HG02981 (cell line): Measurements from ENCODE around the gene P2RX4.
"Not testable (repeated sequence)": the region's sequence is repeated elsewhere in the genome, so short reads cannot be mapped to it uniquely, and the experiment has no call there.

Experiments
- ATAC-seq: cut with Tn5 transposase; IDR thresholded peaks from one replicate; pipeline ENCODE4 v1.9.1; 2021; ENCODE audit warnings: mild to moderate bottlenecking, moderate library complexity; ENCODE audit not compliant: unreplicated experiment

P2RX4 gene, protein sequence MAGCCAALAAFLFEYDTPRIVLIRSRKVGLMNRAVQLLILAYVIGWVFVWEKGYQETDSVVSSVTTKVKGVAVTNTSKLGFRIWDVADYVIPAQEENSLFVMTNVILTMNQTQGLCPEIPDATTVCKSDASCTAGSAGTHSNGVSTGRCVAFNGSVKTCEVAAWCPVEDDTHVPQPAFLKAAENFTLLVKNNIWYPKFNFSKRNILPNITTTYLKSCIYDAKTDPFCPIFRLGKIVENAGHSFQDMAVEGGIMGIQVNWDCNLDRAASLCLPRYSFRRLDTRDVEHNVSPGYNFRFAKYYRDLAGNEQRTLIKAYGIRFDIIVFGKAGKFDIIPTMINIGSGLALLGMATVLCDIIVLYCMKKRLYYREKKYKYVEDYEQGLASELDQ

DNA sequence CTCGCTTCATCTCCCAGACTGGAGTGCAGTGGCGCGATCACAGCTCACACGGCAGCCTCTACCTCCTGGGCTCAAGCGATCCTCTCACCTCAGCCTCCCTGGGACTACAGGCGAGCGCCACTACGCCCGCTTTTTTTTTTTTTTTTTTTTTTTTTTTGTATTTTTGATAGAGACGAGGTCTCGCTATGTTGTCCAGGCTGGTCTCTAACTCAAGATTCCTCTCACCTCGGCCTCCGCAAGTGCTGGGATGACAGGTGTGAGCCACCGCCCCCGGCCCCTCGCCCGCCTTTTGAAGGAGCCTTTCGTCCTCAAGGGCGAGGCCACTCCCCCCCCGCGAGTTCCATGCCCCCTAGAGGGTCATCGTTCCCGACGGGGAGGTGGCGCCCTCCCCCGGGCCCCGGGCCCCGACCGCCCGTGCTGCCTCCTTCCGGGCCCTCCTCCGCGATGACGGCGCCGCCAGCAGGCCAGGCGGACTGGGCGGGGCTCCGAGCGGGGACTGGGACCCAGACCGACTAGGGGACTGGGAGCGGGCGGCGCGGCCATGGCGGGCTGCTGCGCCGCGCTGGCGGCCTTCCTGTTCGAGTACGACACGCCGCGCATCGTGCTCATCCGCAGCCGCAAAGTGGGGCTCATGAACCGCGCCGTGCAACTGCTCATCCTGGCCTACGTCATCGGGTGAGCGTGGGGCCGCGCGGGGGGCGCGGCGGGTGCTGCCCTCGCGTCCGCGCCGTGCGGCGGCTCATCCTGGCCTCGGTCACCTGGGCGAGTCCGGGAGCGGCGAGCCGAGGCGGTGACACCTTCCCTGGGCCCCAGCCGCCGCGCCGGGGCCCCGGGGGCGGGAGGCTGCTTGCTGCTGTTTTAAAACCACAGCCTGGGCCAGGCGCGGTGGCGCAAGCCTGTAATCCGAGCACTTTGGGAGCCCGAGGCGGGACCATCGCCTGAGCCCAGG is at the start of gene P2RX4:
TSS of gene P2RX4 (plus strand) at position 506 of the 949 bp plus-strand sequence. CDS start at position 542, 36 bp downstream.
- peak; percentile 79 for ATAC-seq

DNA sequence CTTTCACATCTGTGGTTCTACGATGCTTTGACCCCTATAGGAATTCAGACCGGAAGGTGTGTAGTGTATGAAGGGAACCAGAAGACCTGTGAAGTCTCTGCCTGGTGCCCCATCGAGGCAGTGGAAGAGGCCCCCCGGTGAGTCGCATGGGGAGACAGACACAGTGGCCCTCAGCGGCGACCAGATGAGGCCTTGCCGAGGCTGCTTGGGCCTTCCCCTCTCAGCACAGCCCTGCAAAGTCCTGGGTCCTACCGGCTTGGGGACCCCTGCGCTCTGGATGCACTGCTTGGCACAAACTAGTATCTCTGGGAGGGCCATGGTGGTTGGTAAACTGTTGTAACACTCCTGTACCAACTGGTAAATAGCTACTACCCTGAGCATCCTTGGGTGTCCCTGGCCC is 47.5 kb upstream of the P2RX4 start:
- no peak for ATAC-seq

DNA sequence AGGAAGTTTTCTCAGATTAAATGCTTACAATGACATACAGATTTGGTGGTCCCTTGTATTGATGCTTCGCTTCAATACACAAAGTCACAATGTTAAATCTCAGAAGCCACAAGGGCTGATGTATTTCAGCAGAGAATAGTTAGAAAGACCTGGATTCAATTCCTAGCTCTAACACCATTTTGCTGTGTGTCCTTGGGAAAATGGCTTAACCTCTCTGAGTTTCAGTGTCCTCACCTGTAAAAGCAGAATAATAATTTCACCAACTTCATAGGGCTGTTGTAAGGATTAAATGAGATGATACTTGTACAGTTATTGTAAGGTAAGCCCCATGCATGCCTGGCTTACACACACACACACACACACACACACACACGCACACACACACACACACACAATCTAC is 46.9 kb upstream of the P2RX4 start:
- ATAC-seq = no peak

DNA sequence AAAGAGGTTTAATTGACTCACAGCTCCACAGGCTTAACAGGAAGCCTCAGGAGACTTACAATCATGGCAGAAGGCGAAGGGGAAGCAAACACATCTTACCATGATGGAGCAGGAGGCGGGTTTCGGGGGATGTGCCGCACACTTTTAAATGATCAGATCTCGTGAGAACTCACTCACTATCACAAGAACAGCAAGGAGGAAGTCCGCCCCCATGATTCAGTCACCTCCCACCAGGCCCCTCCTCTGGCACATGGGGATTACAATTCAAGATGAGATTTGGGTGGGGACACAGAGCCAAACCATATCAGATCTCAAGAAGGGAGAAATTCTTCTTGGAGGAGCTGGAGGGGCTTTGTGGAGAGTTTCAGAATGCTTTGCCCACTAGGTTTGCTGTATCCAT is 45.1 kb upstream of the P2RX4 start:
- ATAC-seq = not testable (repeated sequence)

DNA sequence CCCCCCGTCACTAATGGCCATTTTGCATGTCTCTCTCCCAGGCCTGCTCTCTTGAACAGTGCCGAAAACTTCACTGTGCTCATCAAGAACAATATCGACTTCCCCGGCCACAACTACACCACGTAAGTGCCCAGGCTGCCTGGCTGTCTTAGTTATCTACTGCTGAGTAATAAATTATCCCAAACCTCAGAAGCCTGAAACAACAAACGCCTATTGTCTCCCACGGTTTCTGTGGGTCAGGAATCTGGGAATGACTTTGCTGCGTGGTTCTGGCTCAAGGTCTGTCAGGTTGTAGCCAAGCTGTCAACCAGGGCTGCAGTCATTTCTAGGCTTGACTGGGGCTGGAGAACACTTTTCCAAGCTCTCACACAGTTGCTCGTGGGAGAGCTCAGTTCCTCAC is 44.6 kb upstream of the P2RX4 start:
- no peak for ATAC-seq

DNA sequence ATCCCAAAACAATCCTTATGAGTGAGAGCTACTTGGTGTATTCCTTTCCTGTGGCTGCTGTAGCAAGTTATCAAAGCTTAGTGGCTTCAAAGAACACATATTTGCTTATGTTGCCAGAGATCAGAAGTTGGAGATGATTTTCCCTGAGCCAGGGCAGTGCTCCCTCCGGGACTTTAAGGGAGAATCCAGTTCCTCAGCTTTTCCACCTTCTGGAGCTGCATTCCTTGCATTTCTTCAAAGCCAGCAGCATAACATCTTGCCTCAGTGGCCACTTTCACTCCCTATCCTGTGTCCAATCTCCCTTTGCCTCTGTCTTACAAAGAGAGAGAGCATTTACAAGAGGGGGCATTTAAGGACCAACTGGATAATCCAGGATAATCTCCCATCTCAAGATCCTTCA is 43.6 kb upstream of the P2RX4 start:
- ATAC-seq = no peak

DNA sequence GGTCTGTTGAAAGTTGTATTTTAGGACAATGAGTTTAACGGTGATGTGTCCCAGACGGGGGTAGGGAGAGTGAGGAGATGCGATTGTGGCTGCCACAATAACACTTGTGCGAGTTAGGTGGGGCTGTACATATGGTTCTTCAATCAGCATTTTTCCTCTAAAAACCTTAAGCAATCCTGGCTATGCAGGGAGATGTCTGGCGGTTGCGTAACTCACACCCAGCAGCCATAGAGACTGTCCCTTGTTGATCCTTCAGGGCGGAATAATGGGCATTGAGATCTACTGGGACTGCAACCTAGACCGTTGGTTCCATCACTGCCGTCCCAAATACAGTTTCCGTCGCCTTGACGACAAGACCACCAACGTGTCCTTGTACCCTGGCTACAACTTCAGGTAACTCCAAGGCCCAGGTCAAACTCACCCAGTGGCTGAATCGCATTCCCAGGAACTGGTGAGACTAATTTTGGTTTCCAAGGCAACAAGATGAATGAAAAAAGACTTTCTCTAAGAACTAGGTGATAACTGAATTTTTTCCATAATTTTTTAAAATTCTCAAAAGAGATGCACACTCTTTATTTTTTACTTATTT is 42.6 kb upstream of the P2RX4 start:
- ATAC-seq = no peak

DNA sequence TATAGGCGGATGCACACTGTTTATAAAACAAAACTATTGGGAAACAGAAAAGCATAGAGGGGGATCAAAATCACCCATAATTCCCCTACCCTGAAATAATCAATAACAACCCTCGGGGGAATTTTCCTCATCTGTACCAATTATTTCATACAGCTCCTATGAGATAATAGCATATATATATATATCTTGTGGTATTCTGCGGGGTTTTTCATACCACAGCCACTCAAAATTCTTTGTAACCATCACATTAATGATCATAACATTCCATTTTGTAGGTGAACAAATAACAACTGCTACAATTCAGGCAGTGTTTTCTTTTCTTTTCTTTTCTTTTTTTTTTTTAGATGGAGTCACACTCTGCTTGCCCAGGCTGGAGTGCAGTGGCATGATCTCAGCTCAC is 42.0 kb upstream of the P2RX4 start:
- no peak for ATAC-seq

DNA sequence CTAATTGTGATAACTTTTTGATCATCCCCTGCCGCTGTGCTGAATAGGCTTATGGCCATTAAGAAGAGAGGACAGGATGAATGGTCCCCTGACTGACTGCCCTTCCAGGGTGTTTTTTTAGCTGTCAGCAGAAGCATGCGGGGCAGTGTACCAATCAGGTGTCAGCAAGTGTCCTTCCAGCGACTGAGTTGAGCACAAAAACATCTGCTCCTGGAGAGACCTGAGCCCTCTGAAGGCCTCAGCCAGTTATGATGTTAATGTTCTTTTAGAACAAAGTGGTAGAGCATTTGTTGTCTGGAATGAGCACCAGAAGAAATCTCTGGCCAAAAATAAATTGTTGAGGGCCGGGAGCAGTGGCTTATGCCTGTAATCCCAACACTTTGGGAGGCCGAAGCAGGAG is 39.8 kb upstream of the P2RX4 start:
- ATAC-seq = no peak

DNA sequence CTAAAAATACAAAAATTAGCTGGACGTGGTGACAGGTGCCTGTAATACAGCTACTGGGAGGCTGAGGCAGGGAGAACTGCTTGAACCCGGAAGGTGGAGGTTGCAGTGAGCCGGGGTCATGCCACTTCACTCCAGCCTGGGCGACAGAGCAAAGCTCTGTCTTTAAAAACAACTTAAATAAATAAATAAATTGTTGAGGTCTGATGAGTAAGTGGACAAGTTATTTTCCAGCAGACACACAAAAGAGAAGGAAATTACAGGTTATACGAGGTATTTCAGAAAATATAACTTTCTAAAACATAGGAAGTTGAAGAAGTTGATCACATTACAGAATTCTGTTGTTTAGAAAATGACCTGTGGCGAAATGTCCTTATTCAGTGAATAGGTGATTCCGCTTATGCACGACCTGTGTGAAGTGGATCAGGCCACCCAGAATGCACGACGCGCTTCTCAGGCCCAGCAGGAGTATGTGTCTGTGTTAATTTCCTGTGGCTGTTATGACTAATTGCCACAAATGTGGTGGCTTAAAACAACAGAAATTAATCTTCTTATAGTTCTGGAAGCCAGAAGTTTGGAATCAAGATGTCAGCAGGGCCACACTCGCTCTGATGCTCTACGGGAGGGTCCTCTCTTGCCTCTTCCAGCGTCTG is 39.2 kb upstream of the P2RX4 start:
- ATAC-seq = no peak

DNA sequence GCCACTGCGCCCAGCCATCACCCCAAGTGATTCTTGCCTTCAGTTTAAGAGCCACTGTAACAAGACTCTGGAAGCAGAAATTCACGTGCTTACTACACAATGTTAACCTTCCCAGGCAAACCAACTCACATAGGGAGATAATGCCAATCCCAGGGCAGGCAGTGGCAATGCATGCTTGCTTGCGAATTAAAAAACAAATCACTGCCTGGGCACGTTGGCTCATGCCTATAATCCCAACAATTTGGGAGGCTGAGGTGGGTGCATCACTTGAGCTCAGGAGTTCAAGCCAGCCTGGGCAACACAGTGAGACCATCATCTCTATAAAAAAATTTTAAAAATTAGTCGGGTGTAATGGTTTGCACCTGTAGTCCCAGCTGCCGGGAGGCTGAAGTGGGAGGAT is 37.8 kb upstream of the P2RX4 start:
- ATAC-seq = no peak

DNA sequence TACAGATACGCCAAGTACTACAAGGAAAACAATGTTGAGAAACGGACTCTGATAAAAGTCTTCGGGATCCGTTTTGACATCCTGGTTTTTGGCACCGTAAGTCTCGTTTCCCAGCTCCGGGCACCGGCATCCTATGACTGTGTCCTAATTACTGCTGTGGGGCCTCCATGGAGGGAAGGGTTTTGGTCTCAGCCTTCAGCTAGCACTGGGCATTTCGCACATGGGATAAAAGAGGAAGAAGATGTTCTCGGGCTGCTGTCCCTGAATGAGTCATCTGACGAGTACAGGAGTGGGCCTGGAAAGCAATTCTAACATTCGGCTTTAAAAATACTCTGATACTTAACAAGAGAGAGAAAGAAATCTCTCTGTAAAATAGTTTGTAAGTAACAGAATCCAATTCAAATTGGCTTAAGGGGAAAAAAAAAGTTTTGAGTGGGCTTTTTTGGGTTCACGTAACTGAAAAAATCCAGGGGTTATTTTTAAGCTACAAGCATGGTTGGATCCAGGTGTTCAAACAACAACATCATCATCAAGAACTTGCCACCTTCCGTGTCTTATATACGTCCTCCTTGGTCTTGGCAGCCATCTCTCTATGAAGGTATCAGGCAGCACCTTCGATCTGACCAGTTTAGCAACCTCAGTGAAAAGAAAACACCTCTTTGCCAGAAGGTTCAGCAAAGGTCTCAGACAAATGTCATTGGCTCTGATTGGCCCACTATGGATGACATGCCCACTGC is 34.4 kb upstream of the P2RX4 start:
- ATAC-seq = no peak

DNA sequence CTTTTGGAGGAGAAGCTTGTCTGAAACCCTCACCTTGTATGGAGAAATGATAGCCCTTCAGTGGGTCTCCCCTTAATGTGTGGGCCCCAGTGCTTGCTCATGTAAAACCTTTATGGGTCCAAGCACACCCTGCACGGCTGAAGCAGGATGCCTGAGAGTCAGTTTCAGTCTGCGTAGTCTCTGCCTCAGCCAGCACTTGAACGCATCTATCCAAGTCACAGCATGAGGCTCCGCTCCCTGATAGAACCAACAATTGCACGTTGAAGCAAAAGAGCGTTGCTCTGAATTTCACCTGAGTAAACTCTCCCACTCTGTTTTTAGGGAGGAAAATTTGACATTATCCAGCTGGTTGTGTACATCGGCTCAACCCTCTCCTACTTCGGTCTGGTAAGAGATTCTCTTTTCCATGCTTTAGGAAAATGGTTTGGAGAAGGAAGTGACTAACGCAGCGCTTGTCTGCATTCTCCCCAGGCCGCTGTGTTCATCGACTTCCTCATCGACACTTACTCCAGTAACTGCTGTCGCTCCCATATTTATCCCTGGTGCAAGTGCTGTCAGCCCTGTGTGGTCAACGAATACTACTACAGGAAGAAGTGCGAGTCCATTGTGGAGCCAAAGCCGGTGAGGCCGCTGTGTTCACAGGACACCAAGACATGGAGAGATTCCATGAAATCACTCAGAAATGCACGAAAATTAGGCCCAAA is 33.0 kb upstream of the P2RX4 start:
- no peak for ATAC-seq

DNA sequence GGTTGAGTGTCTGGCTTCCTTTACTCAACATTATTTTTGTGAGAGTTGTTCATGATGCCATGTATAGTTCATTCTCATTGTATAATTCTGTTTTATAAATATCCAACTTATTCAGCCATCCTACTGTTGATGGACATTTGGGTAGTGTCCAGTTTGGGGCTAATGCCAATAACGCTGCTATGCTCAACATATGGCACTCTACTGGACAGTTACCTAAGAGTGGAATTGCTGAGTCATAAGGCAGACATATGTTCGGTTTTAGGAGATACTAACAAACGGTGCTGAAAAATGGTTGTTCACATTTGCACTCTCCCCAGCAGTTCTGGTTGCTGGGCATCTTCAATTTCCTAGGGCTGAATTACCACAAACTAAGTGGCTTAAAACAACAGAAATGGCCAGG is 28.7 kb upstream of the P2RX4 start:
- no peak for ATAC-seq

DNA sequence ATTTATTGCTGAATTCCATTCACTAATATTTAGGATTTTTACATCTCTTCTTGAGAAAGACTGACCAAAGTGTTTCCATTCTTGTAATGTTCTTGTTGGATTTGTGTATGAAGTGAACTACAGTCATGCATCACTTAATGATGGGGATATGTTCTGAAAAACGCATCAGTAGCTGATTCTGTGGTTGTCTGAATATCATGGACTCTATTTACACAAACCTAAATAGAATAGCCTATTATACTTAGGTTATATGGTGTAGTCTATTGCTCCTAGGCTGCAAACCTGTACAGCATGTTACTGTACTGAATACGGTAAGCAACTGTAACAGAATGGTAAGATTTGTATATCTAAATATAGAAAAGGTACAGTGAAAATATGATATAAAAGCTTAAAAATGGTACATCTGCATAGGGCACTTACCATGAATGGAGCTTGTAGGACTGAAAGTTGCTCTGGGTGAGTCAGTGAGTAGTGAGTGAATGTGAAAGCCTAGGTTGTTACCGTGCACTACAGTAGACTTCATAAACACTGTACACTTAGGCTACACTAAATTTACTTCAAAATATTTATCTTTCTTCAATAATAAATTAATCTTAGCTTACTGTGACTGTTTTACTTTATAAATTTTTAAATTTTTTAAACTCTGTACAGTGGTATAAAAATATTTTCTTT is 27.6 kb upstream of the P2RX4 start:
- no peak for ATAC-seq

DNA sequence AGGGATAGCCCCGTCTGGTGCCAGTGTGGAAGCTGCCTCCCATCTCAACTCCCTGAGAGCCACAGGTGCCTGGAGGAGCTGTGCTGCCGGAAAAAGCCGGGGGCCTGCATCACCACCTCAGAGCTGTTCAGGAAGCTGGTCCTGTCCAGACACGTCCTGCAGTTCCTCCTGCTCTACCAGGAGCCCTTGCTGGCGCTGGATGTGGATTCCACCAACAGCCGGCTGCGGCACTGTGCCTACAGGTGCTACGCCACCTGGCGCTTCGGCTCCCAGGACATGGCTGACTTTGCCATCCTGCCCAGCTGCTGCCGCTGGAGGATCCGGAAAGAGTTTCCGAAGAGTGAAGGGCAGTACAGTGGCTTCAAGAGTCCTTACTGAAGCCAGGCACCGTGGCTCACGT is 25.5 kb upstream of the P2RX4 start:
- ATAC-seq = no peak

DNA sequence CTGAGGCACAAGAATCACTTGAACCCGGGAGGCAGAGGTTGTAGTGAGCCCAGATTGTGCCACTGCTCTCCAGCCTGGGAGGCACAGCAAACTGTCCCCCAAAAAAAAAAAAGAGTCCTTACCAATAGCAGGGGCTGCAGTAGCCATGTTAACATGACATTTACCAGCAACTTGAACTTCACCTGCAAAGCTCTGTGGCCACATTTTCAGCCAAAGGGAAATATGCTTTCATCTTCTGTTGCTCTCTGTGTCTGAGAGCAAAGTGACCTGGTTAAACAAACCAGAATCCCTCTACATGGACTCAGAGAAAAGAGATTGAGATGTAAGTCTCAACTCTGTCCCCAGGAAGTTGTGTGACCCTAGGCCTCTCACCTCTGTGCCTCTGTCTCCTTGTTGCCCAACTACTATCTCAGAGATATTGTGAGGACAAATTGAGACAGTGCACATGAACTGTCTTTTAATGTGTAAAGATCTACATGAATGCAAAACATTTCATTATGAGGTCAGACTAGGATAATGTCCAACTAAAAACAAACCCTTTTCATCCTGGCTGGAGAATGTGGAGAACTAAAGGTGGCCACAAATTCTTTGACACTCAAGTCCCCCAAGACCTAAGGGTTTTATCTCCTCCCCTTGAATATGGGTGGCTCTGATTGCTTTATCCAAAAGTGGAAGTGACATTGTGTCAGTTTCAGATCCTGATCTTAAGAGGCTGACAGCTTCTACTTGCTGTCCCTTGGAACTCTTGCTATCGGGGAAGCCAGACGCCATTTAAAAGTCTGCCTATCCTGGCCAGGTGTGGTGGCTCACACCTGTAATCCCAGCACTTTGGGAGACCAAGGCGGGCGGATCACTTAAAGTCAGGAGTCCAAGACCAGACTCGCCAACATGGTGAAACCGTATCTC is 24.7 kb upstream of the P2RX4 start:
- ATAC-seq = no peak

DNA sequence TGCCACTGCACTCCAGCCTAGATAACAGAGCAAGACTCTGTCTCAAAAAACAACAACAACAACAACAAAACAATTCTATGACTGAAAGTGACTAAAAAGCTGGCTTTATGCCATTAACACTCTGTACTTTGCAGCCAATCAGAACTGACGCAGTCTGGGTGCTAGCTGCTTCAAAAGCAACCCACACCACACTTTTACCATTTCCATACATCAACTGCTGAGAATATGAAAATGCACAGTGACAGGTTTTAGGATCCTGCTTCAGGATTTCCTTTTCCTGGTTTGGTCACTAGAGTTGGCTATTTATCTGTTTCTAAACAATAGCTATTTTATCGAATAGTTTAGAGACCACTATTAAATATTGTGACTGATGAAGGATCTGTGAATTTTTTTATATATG is 23.1 kb upstream of the P2RX4 start:
- ATAC-seq = no peak
